Hematopoietic multipotent progenitor cell (in vitro differentiated cells): ENCODE data around the gene ABLIM3. TPM values are rescaled to one million over a fixed set of nuclear protein-coding genes. Genes with fewer than 3 reads are reported as not detected.

ENCODE experiments used
- DNase-seq, 3 donors: peaks; one replicate each; pipeline ENCODE4 v3.0.0-alpha.2; 2011 to 2015; ENCODE audit warnings: low read depth in 2 of 3, low spot score in 2 of 3
- total RNA-seq: library from RNA; depleted of rRNA; stranded (reverse); fragments of >200 nt; gene quantifications from one replicate; pipeline ENCODE4 v1.2.3, GENCODE V29; 2012

Gene ABLIM3
- total RNA-seq, 1 donor, result 0.27 TPM

GRCh38 chr5:149215478-149216090, 74.3 kb downstream of the ABLIM3 start:
- peak in 1 of 3 donors; percentile 21 for DNase-seq

DNA sequence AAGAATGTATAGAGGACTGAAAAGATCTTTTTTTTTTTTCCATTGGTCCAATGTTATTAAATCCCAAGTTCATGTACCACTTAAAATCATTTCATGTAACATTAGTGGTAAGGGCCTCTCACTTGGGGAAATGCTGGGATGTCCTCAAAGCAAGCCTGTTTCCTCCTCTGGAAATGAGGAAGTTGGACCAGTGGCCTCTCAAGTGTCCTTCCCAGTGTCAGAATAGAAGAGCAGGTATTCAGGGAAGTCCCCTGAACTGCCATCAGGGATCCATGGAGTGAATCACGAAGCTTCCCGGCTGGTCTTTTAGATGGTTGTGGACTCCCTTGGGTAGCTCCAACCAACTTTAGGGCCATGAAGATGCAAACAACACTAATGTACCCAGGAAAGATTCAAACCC, 75.2 kb downstream of the ABLIM3 start:
- DNase-seq, result no peak

DNA sequence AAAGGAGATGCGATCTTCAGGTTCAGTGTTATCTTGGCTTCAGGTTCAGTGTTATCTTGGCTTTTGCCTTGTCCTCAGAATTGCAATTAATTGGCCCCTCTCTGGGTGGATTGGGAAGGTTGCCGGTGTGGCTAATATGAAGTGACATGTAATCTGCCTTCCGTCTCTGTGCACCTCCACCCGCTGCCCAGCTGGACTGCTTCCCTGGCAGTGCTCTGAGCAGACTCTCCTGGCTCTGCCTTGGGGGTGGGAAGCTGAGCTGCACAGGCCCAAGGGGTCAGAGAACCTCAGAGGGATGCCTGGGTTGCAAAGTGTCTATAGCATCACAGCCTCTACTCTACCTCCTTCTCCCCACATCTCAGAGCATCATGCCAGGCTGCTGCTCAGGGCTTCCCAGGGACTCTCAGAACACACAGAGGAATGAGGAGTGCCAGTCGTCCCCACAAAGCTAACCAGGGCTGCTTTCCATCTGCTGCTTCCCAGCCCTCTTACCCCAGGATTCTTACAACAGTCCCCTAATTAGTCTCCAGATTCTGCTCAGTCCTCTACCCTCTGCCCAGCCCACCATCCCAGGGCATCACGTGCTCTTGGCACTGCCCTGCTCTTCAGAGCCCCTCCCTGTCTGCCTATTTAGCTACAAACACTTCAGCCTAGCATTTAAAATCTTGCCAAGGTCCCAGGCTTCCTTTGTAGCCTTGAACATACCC, 76.0 kb downstream of the ABLIM3 start:
- DNase-seq, result no peak

GRCh38 chr5:149217803-149218155, 76.5 kb downstream of the ABLIM3 start:
- DNase-seq, result no peak

GRCh38 chr5:149219584-149219983, 78.3 kb downstream of the ABLIM3 start:
- DNase-seq, result no peak

DNA sequence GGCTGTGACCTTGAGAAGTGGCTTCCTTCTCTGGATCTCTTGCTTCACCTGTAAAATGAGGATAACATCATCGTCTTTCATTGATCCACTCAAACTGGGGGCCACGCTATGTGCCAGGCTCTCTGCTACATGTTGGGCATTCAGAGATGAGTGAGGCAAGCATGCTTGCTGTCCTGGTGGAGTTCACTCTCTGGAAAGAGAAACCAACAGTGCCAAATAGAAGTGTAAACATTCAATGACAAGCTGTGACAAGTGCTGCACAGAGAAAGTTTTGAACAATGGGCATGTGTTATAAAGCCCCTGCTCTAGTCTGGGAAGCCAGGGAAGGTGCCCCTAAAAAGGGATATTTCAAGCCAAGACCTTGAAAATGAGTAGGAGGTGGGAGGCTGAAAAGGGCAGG, 79.5 kb downstream of the ABLIM3 start:
- DNase-seq, result no peak

DNA sequence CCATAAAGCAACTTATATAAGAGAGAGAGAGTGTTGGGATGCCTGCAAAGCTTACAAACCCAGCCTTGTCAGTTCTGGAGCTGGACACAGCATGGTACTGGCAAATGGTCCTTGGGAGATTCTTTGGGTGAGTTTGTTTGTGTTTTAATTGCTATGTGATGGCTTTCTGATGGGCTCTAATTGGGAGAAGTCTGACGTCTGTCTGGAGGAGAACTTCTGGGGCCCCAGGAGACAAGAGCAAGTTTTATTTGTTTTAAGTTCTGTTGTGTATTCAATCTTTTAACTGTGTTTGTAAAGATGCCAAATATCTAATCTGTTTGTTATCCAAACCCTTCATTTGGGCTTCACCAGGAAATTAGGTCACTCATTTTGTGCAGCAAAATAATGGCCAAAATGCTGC, 80.0 kb downstream of the ABLIM3 start:
- DNase-seq, result no peak

DNA sequence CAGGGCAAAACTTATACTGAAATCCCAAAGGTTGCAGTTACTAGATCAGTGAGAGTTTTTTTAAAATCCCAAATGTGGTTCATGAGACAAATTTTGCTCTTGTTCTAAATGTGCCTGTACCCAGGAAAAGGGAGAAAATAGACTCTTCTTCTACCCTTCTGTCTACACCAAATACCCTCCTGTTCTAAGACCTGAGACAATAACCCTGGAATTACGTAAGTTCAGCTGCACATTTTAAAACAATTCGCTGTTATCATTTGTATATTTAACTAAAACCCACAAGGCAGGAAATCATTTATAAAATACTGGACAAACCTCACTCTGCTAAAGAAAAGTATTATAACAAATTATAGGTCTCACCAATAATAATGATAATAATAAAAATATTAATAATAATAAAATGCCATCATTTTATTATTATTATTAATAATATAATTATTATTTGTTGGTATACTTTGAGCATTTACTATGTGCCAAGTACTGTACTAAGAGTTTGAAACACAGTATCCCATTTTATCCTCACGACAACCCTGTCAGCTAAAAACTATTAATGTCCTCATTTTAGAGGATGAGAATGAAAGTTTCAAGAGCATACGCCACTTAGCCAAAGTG, 80.5 kb downstream of the ABLIM3 start:
- no peak for DNase-seq

- peak in 2 of 3 donors; percentile 29 to 75 for DNase-seq
Measured at GRCh38 chr5:149223081-149223848, 82.0 kb downstream of the ABLIM3 start.

DNA sequence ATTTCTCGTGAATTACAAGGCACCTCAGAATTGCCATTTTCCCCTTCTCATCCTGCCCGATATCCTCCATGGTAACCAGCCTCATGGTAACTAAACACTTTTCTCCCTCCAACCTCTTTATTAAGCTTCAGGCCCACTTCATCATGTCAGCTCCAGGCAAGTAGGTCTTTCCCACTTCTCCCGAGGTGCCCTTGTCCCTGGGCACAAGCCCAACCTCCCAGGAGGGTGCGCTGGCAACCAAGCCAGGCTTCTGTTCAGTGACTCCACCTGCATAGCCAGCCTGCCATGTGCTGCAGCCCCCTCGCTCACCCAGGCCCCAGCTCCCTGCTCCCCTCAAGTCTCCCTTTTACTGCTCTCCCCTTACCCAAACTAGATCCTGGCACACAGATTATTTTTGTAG, 83.0 kb downstream of the ABLIM3 start:
- no peak for DNase-seq

- DNase-seq, result peak in 1 of 3 donors; percentile 11
Measured at GRCh38 chr5:149227168-149227826, 86.0 kb downstream of the ABLIM3 start.

DNA sequence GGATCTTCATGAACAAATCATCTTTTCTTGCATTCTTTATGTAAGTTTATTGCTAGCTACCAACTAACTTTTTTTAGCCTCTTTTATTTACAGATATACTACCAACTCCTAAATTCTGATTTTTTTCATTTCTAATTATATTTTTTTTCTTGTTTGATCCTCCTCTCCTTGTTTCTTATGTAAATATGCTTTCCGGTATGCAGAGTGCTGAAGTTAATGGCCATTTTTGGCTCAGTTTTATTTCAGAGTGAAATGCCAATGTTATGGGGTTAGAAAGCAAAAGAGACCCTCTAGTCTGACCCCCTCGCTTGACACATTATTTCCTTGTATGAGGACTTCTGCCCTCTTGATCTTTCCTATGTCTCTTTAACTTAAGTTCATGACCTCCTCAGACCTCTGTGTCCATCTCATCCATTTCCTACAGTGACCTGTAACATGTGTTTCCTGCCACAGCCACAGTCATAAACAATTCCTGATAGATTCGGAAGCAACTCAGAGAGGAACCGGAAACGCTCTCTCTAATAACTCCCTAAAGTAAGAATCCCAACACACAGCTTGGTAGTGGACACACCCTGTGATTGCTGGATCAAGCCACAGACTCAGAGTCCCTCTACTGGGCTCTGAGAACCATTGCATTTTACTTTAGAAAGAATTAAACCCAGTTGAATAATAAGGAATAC, 87.5 kb downstream of the ABLIM3 start:
- peak in 2 of 3 donors; percentile 33 to 57 for DNase-seq

GRCh38 chr5:149229298-149229937, 88.1 kb downstream of the ABLIM3 start:
- no peak for DNase-seq

DNA sequence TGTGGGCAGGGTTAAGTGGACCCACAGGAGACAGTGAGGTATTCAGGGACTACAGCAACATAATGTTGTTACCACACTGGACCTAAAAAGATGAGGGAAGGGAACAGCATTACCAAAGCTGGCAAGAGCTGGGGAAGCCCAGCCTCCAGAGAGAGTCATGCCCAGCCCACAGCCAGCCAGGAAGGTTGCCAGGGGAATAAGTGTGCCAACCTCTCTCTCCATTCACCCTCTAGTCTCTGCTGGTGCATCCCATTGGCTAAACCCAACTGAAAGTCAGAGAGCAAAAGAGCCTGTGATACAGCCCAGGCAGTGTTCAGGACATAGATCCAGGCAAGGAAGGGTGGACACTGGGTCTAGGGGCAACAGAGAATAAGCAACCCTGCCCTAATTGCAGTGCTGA, 94.5 kb downstream of the ABLIM3 start:
- DNase-seq, result no peak

- DNase-seq, result no peak
Measured at GRCh38 chr5:149237662-149238061, 96.4 kb downstream of the ABLIM3 start.

GRCh38 chr5:149238540-149238939, 97.2 kb downstream of the ABLIM3 start:
- DNase-seq, result no peak

DNA sequence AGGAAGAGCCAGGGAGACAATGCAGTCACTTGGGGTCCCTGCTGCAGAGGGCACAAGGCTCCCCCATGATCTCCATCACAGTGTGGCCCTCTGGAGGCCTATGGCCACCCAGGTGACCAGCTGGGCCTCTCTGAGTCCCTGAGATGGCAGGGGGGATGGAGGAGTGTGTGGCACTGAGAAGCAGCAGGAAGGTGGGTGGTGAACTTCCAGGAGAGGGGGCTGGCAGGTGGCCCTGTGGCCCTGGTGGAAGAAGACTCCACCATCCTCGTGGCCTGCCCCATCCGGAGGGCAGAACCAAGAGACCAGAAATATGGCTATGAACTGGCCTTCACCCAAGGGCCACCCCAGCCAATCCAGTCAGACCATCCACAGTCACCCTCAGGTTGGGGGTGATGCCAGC, 98.6 kb downstream of the ABLIM3 start:
- DNase-seq, result no peak

GRCh38 chr5:149240354-149240998, 99.2 kb downstream of the ABLIM3 start:
- DNase-seq, result peak; percentile 22 to 90 (median 63)

DNA sequence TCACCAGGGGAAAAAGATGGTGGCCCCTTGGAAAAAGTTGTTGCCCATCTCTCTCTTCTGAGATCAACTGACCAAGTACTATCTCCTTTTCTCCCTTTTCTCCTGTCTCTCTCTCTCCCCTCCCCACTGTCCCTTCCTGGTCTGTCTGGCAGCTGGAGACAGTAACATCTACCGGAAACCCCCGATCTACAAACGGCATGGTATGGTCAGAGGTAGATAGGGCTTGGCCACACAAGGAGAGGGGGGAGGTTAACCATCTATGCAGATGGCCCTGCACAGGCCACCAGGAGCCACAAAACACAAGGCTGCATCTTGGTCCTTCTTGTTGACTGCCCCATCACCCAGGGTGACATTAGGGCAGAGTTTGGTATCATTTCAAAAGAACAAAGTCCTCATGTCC, 101.0 kb downstream of the ABLIM3 start:
- no peak for DNase-seq
